Measurements from ENCODE around the gene UNC5A. TPM values are rescaled to one million over a fixed set of nuclear protein-coding genes. Genes with fewer than 3 reads are reported as not detected.

Gene UNC5A
- total and polyA plus RNA-seq, 7 experiments from 2014 or later: not detected

DNA sequence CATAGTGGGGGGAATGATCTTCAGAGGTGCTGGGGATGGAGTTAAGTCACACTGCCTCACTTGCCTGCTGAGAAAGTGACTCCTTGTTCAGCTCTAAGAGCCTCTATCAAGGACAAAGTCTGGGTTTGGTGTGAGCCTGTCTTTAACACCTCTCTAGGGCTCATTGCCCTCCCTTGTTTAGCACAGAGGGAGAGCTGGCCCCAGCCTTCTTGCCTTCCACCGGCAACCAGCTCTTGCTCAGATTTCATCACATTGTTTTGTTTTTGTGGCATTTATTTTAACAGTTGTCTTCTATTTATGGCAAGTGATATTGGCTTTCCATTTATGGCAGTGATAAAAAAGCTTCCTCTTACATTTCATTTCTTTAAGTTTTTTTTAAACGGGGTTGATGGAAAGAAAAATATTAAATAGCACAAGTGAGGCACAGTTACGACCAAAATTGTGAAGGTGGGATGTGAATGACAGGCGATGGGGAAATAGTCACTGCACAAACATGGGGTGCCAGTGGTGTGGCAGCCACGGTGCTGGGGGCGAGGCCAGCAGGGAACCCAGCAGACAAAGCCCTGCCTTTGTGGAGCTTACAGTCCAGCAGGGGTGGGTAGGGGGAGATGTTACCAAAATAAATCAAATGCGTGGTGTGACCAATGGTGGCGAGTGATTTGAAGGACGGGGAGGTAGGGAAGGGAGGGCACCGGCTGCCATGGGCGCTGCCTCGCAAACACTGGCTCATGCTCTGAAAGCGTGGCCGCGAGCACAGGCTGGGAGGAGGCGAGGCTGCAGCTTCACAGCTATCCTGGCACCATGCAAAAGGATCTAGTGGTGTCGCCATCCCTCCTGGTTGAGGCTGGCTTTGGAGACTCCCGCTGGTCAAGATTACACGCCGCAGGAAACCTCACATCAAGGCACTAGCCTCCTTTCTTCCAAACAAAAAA, 21.2 kb upstream of the UNC5A start:
- no peaks in the 10 kb centered on the region for H3K4me1 ChIP-seq (ENCODE audit: control insufficient read depth in 2 of 2, insufficient read depth in 2 of 2, low read length in 2 of 2)
- ATAC-seq (no peak), DNase-seq (no peak)
- no peak overlapping the region for H3K27ac Mint-ChIP-seq
- H3K27ac ChIP-seq (ENCODE audit: low read depth, low read length): no peak overlapping the region
- ChIA-PET CTCF (no interaction called here), POLR2A (no interaction called here)
- H3K27me3 ChIP-seq (ENCODE audit: control insufficient read depth in 2 of 2, insufficient read depth in 2 of 2, low read length in 2 of 2): peaks cover 0 to 5% of the 10 kb centered on the region in 2 donors
- no peaks in the 10 kb centered on the region for H3K36me3 Mint-ChIP-seq
- H3K36me3 ChIP-seq (ENCODE audit: control insufficient read depth in 2 of 3, insufficient read depth in 3 of 3, low read length in 3 of 3): no peaks in the 10 kb centered on the region
- intact Hi-C loops (cut with micrococcal nuclease): no loop called here
- no peak overlapping the region for H3K4me3 ChIP-seq (ENCODE audit: low read length)
- no peaks in the 10 kb centered on the region for H3K9me3 ChIP-seq (ENCODE audit: control insufficient read depth in 2 of 3, low read length in 3 of 3)
- no peak overlapping the region for H3K4me3 Mint-ChIP-seq
- H3K9me3 Mint-ChIP-seq: no peaks in the 10 kb centered on the region
- peaks cover 19 to 59% (median 38%) of the 10 kb centered on the region in 5 donors for H3K27me3 Mint-ChIP-seq
- peaks cover 0 to 4% (median 0%) of the 10 kb centered on the region in 7 donors for H3K4me1 Mint-ChIP-seq

DNA sequence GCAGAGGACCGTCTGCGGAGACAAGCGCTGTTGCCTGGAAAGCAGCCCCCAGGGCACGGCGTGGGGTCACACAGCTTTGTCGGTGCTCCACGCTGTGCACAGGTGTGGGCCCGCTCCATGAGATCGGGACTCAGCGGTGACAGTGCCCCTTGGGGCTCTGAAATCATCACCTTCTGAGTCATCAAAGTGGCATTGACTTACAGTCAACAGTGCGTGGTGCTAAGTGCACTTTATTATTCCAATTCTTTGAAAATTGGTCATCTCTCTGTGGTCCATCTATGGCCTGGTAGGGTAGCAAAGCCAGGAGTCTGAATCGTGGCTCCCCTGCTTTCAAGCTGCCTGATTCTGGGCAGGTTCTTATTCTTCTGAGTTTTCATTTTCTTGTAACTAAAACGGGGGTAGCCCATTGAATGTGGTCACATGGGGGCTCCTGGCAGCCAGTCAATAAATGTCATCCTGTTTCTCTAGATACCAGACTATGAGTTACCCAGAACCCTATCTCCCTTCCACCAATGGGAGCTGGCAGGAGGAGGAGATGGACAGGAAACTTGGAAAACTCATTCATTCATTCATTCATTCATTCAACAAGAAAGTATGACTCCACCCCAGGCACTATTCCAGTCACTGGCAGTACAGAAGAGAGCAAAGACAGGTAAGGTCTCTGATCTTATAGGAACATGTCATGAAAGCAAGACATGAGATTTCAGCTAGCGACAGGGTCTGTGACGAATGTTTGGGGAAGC, 20.3 kb upstream of the UNC5A start:
- ChIA-PET CTCF (no interaction called here), POLR2A (no interaction called here)
- H3K4me3 ChIP-seq (ENCODE audit: low read length): no peak overlapping the region
- H3K9me3 ChIP-seq (ENCODE audit: control insufficient read depth in 2 of 3, low read length in 3 of 3): no peaks in the 10 kb centered on the region
- H3K27ac ChIP-seq (ENCODE audit: low read depth, low read length): no peak overlapping the region
- Mint-ChIP-seq H3K4me1 (peaks cover 0 to 4% (median 0%) of the 10 kb centered on the region in 7 donors), H3K36me3 (no peaks in the 10 kb centered on the region), H3K27ac (no peak overlapping the region), H3K9me3 (peaks cover 0 to 3% (median 0%) of the 10 kb centered on the region in 11 donors), H3K27me3 (peaks cover 17 to 60% (median 46%) of the 10 kb centered on the region in 5 donors), H3K4me3 (no peak overlapping the region)
- intact Hi-C loops (cut with micrococcal nuclease): no loop called here
- H3K4me1 ChIP-seq (ENCODE audit: control insufficient read depth in 2 of 2, insufficient read depth in 2 of 2, low read length in 2 of 2): no peaks in the 10 kb centered on the region
- ATAC-seq (no peak), DNase-seq (no peak)
- peaks cover 0 to 5% of the 10 kb centered on the region in 2 donors for H3K27me3 ChIP-seq (ENCODE audit: control insufficient read depth in 2 of 2, insufficient read depth in 2 of 2, low read length in 2 of 2)
- H3K36me3 ChIP-seq (ENCODE audit: control insufficient read depth in 2 of 3, insufficient read depth in 3 of 3, low read length in 3 of 3): no peaks in the 10 kb centered on the region

DNA sequence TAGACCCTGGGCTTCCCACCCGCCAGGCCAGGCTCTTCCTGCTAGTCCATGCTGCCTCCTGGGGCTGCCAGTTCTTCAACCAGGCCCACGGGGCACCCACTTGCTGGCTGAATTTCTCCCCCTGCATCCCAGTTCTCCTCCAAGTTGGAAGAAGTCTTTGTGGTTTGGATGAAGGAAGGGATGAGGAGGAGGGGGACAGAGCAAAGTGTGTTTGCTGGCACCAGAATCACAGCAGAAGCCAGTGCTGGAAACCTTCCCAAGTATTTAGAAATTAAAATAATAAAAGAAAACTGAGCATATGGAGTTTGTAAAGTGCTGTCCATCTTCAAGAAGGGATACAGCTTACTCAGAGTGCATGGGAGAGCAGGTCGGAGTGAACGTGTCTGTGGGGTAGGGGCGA, 19.4 kb upstream of the UNC5A start:
- Histone ChIP-seq H3K27ac (ENCODE audit: low read depth, low read length) (no peak overlapping the region), H3K4me3 (ENCODE audit: low read length) (no peak overlapping the region), H3K4me1 (ENCODE audit: control insufficient read depth in 2 of 2, insufficient read depth in 2 of 2, low read length in 2 of 2) (no peaks in the 10 kb centered on the region), H3K36me3 (ENCODE audit: control insufficient read depth in 2 of 3, insufficient read depth in 3 of 3, low read length in 3 of 3) (no peaks in the 10 kb centered on the region), H3K9me3 (ENCODE audit: control insufficient read depth in 2 of 3, low read length in 3 of 3) (no peaks in the 10 kb centered on the region), H3K27me3 (ENCODE audit: control insufficient read depth in 2 of 2, insufficient read depth in 2 of 2, low read length in 2 of 2) (peaks cover 0 to 5% of the 10 kb centered on the region in 2 donors)
- Mint-ChIP-seq H3K27ac (no peak overlapping the region), H3K36me3 (no peaks in the 10 kb centered on the region), H3K4me1 (peaks cover 0 to 4% (median 0%) of the 10 kb centered on the region in 7 donors), H3K9me3 (peaks cover 0 to 3% (median 0%) of the 10 kb centered on the region in 11 donors), H3K4me3 (no peak overlapping the region), H3K27me3 (peaks cover 20 to 62% (median 54%) of the 10 kb centered on the region in 5 donors)
- intact Hi-C loops (cut with micrococcal nuclease): no loop called here
- CTCF ChIA-PET: no interaction called here
- no peak for DNase-seq
- POLR2A ChIA-PET: no interaction called here
- no peak for ATAC-seq

- no peak overlapping the region for H3K27ac Mint-ChIP-seq
- no peak for DNase-seq
- POLR2A ChIA-PET: no interaction called here
These were observed 17.6 kb upstream of the UNC5A start for GRCh38 chr5:176792655-176793342.

DNA sequence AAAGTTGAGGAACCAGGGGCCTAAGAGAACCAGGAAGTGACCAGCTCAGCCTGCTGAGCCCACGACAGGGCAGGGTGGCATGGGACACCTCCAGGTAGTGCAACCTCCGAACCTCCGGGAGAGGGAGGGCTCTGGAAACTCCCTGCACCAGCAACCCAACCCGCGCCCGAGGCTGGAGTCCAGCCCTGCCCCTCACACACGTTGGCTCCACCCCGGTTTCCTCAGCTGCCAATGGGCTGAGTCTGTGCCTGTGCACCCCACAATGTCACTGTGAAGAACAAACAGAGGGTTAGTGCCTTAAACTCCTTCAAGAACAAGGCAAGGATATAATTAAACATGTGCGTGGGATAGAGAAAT, 17.0 kb upstream of the UNC5A start:
- no peak overlapping the region for H3K27ac ChIP-seq (ENCODE audit: low read depth, low read length)
- peaks cover 0 to 3% (median 0%) of the 10 kb centered on the region in 11 donors for H3K9me3 Mint-ChIP-seq
- H3K9me3 ChIP-seq (ENCODE audit: control insufficient read depth in 2 of 3, low read length in 3 of 3): no peaks in the 10 kb centered on the region
- peaks cover 0 to 4% (median 0%) of the 10 kb centered on the region in 7 donors for H3K4me1 Mint-ChIP-seq
- no peak overlapping the region for H3K4me3 ChIP-seq (ENCODE audit: low read length)
- H3K36me3 ChIP-seq (ENCODE audit: control insufficient read depth in 2 of 3, insufficient read depth in 3 of 3, low read length in 3 of 3): no peaks in the 10 kb centered on the region
- no peak overlapping the region for H3K4me3 Mint-ChIP-seq
- H3K4me1 ChIP-seq (ENCODE audit: control insufficient read depth in 2 of 2, insufficient read depth in 2 of 2, low read length in 2 of 2): no peaks in the 10 kb centered on the region
- CTCF ChIA-PET: no interaction called here
- peaks cover 21 to 71% (median 60%) of the 10 kb centered on the region in 5 donors for H3K27me3 Mint-ChIP-seq
- H3K27ac Mint-ChIP-seq: no peak overlapping the region
- H3K36me3 Mint-ChIP-seq: no peaks in the 10 kb centered on the region
- DNase-seq: no peak
- peaks cover 0 to 5% of the 10 kb centered on the region in 2 donors for H3K27me3 ChIP-seq (ENCODE audit: control insufficient read depth in 2 of 2, insufficient read depth in 2 of 2, low read length in 2 of 2)
- intact Hi-C loops (cut with micrococcal nuclease): no loop called here
- POLR2A ChIA-PET: no interaction called here
- no peak for ATAC-seq

More at GRCh38 chr5:176792655-176793342, 17.6 kb upstream of the UNC5A start:
- CTCF ChIA-PET: no interaction called here
- Histone ChIP-seq H3K27ac (ENCODE audit: low read depth, low read length) (no peak overlapping the region), H3K27me3 (ENCODE audit: control insufficient read depth in 2 of 2, insufficient read depth in 2 of 2, low read length in 2 of 2) (peaks cover 0 to 5% of the 10 kb centered on the region in 2 donors), H3K4me3 (ENCODE audit: low read length) (no peak overlapping the region), H3K9me3 (ENCODE audit: control insufficient read depth in 2 of 3, low read length in 3 of 3) (no peaks in the 10 kb centered on the region), H3K4me1 (ENCODE audit: control insufficient read depth in 2 of 2, insufficient read depth in 2 of 2, low read length in 2 of 2) (no peaks in the 10 kb centered on the region), H3K36me3 (ENCODE audit: control insufficient read depth in 2 of 3, insufficient read depth in 3 of 3, low read length in 3 of 3) (no peaks in the 10 kb centered on the region)
- H3K4me1 Mint-ChIP-seq: peaks cover 0 to 4% (median 0%) of the 10 kb centered on the region in 7 donors
- no peaks in the 10 kb centered on the region for H3K36me3 Mint-ChIP-seq
- intact Hi-C loops (cut with micrococcal nuclease): no loop called here
- peaks cover 0 to 3% (median 0%) of the 10 kb centered on the region in 11 donors for H3K9me3 Mint-ChIP-seq
- no peak for ATAC-seq
- H3K4me3 Mint-ChIP-seq: no peak overlapping the region
- H3K27me3 Mint-ChIP-seq: peaks cover 24 to 74% (median 65%) of the 10 kb centered on the region in 5 donors

- H3K27me3 Mint-ChIP-seq: peaks cover 21 to 69% (median 58%) of the 10 kb centered on the region in 5 donors
- H3K27me3 ChIP-seq (ENCODE audit: control insufficient read depth in 2 of 2, insufficient read depth in 2 of 2, low read length in 2 of 2): peaks cover 0 to 5% of the 10 kb centered on the region in 2 donors
- intact Hi-C loops (cut with micrococcal nuclease): no loop called here
These were observed 16.6 kb upstream of the UNC5A start for GRCh38 chr5:176793736-176794135.

More at GRCh38 chr5:176793736-176794135, 16.6 kb upstream of the UNC5A start:
- H3K36me3 Mint-ChIP-seq: no peaks in the 10 kb centered on the region
- Histone ChIP-seq H3K9me3 (ENCODE audit: control insufficient read depth in 2 of 3, low read length in 3 of 3) (no peaks in the 10 kb centered on the region), H3K4me1 (ENCODE audit: control insufficient read depth in 2 of 2, insufficient read depth in 2 of 2, low read length in 2 of 2) (no peaks in the 10 kb centered on the region), H3K27ac (ENCODE audit: low read depth, low read length) (no peak overlapping the region), H3K36me3 (ENCODE audit: control insufficient read depth in 2 of 3, insufficient read depth in 3 of 3, low read length in 3 of 3) (no peaks in the 10 kb centered on the region), H3K4me3 (ENCODE audit: low read length) (no peak overlapping the region)
- no peak overlapping the region for H3K27ac Mint-ChIP-seq
- DNase-seq (no peak), ATAC-seq (no peak)
- ChIA-PET POLR2A (no interaction called here), CTCF (no interaction called here)
- peaks cover 0 to 4% (median 0%) of the 10 kb centered on the region in 7 donors for H3K4me1 Mint-ChIP-seq
- no peak overlapping the region for H3K4me3 Mint-ChIP-seq
- H3K9me3 Mint-ChIP-seq: peaks cover 0 to 3% (median 0%) of the 10 kb centered on the region in 11 donors

All from naive thymus-derived CD4-positive, alpha-beta T cell (primary cell).